H9 (cell line): ENCODE measurements around the gene MEPCE. TPM values are rescaled to one million over a fixed set of nuclear protein-coding genes. Genes with fewer than 3 reads are reported as not detected.
A peak's percentile ranks its signal among the peaks of the same experiment; 100 is the strongest.

Experiments used
- DNase-seq: peaks from one replicate; pipeline ENCODE4 v3.0.0-alpha.2; 2017
- H2AFZ ChIP-seq: one replicate; pipeline ENCODE4 v1.6.1; 2013; ENCODE audit warnings: mild to moderate bottlenecking, low read length, control low read depth, moderate library complexity
- H2AK5ac ChIP-seq: 2 replicates; pipeline ENCODE4 v1.6.1; 2013; ENCODE audit warnings: low read length, control low read depth, mixed read lengths; ENCODE audit not compliant: insufficient read length
- H2BK120ac ChIP-seq: one replicate; pipeline ENCODE4 v1.6.1; 2013; ENCODE audit warnings: low read depth, mild to moderate bottlenecking, low read length, control low read depth, inconsistent platforms; ENCODE audit not compliant: poor library complexity, severe bottlenecking
- H2BK12ac ChIP-seq: 2 replicates; pipeline ENCODE4 v1.6.1; 2013; ENCODE audit warnings: low read length, control low read depth, mixed read lengths, low read depth; ENCODE audit not compliant: insufficient read length
- H2BK15ac ChIP-seq: 2 replicates; pipeline ENCODE4 v1.6.1; 2013; ENCODE audit warnings: low read depth, low read length, control low read depth
- H2BK20ac ChIP-seq: one replicate; pipeline ENCODE4 v1.6.1; 2013; ENCODE audit warnings: low read depth, mild to moderate bottlenecking, low read length, control low read depth, inconsistent platforms; ENCODE audit not compliant: poor library complexity, severe bottlenecking
- H2BK5ac ChIP-seq: 2 replicates; pipeline ENCODE4 v1.6.1; 2013; ENCODE audit warnings: low read length, control low read depth, mixed read lengths; ENCODE audit not compliant: insufficient read length
- H3K14ac ChIP-seq: 2 replicates; pipeline ENCODE4 v1.6.1; 2013; ENCODE audit warnings: low read length, control low read depth; ENCODE audit not compliant: insufficient read depth
- H3K18ac ChIP-seq: 2 replicates; pipeline ENCODE4 v1.6.1; 2013; ENCODE audit warnings: low read depth, mild to moderate bottlenecking, mixed read lengths, low read length, control low read depth; ENCODE audit not compliant: insufficient read length
- H3K23ac ChIP-seq: 2 replicates; pipeline ENCODE4 v1.6.1; 2013; ENCODE audit warnings: low read length, control low read depth, mixed read lengths, low read depth; ENCODE audit not compliant: insufficient read length
- H3K23me2 ChIP-seq: 2 replicates; pipeline ENCODE4 v1.6.1; 2013; ENCODE audit warnings: low read depth, mild to moderate bottlenecking, mixed read lengths, low read length, control low read depth; ENCODE audit not compliant: insufficient read length, poor library complexity, severe bottlenecking
- H3K27ac ChIP-seq: 2 replicates; pipeline ENCODE4 v1.5.1; 2013; ENCODE audit warnings: low read length, control low read depth, mixed read lengths, low read depth; ENCODE audit not compliant: insufficient read length
- H3K27me3 ChIP-seq: 2 replicates; pipeline ENCODE4 v1.6.1; 2013; ENCODE audit warnings: low read length, control low read depth, inconsistent platforms; ENCODE audit not compliant: insufficient read depth
- H3K4ac ChIP-seq: 2 replicates; pipeline ENCODE4 v1.6.1; 2013; ENCODE audit warnings: low read depth, mild to moderate bottlenecking, control low read depth, inconsistent platforms, low read length, moderate library complexity
- H3K4me1 ChIP-seq: 2 replicates; pipeline ENCODE4 v1.6.1; 2013; ENCODE audit warnings: low read length, control low read depth, inconsistent platforms; ENCODE audit not compliant: insufficient read depth
- H3K4me2 ChIP-seq: 2 replicates; pipeline ENCODE4 v1.6.1; 2013; ENCODE audit warnings: low read length, control low read depth, mixed read lengths; ENCODE audit not compliant: insufficient read length, insufficient read depth
- H3K56ac ChIP-seq: 2 replicates; pipeline ENCODE4 v1.6.1; 2013; ENCODE audit warnings: low read depth, mild to moderate bottlenecking, mixed read lengths, low read length, control low read depth; ENCODE audit not compliant: insufficient read length
- H3K79me1 ChIP-seq: 2 replicates; pipeline ENCODE4 v1.6.1; 2013; ENCODE audit warnings: low read depth, mild to moderate bottlenecking, moderate library complexity, low read length, control low read depth, inconsistent platforms; ENCODE audit not compliant: insufficient read depth, poor library complexity, severe bottlenecking
- H3K79me2 ChIP-seq: 2 replicates; pipeline ENCODE4 v1.6.1; 2013; ENCODE audit warnings: low read length, control low read depth, inconsistent platforms; ENCODE audit not compliant: insufficient read depth
- H3K9ac ChIP-seq: 2 replicates; pipeline ENCODE4 v1.6.1; 2013; ENCODE audit warnings: low read length, control low read depth, mixed read lengths; ENCODE audit not compliant: insufficient read length; ENCODE audit errors: extremely low read depth
- H3K9me3 ChIP-seq: one replicate; pipeline ENCODE4 v1.6.1; 2013; ENCODE audit warnings: low read depth, low read length, inconsistent platforms; ENCODE audit not compliant: control insufficient read depth
- H3T11ph ChIP-seq: one replicate; pipeline ENCODE4 v1.6.1; 2013; ENCODE audit warnings: mild to moderate bottlenecking, low read length, control low read depth, inconsistent platforms
- H4K20me1 ChIP-seq: one replicate; pipeline ENCODE4 v1.6.1; 2013; ENCODE audit not compliant: control insufficient read depth, insufficient read length, insufficient read depth
- H4K5ac ChIP-seq: 2 replicates; pipeline ENCODE4 v1.6.1; 2013; ENCODE audit warnings: low read depth, mild to moderate bottlenecking, mixed read lengths, low read length, control low read depth; ENCODE audit not compliant: insufficient read length
- H4K8ac ChIP-seq: replicated peaks from 2 replicates; pipeline ENCODE4 v1.6.1; 2013; ENCODE audit warnings: low read length, control low read depth, mixed read lengths, low read depth; ENCODE audit not compliant: insufficient read length
- H4K91ac ChIP-seq: 2 replicates; pipeline ENCODE4 v1.6.1; 2013; ENCODE audit warnings: low read depth, mild to moderate bottlenecking, moderate library complexity, mixed read lengths, low read length, control low read depth; ENCODE audit not compliant: insufficient read length
- H3K27ac Mint-ChIP-seq, 3 experiments: 2 replicates in 2 of 3; 3 replicates in 1 of 3; pipeline ENCODE4 v1.8.0; 2020 to 2021; ENCODE audit warnings: mixed read lengths in 3 of 3, mild to moderate bottlenecking in 1 of 3, moderate library complexity in 1 of 3
- H3K27me3 Mint-ChIP-seq: 2 replicates; pipeline ENCODE4 v1.8.0; 2021; ENCODE audit warnings: low read depth, mild to moderate bottlenecking, moderate library complexity, mixed read lengths
- H3K36me3 Mint-ChIP-seq, 3 experiments: 2 replicates in 2 of 3; 3 replicates in 1 of 3; pipeline ENCODE4 v1.8.0; 2020 to 2021; ENCODE audit warnings: low read depth in 3 of 3, mixed read lengths in 3 of 3; ENCODE audit not compliant: insufficient read depth in 1 of 3
- H3K4me1 Mint-ChIP-seq, 2 experiments: 2 replicates each; pipeline ENCODE4 v1.8.0; 2020; ENCODE audit warnings: mixed read lengths in 2 of 2
- H3K4me3 Mint-ChIP-seq, 2 experiments: 2 replicates in 1 of 2; 3 replicates in 1 of 2; pipeline ENCODE4 v1.8.0; 2020 to 2021; ENCODE audit warnings: mild to moderate bottlenecking in 2 of 2, mixed read lengths in 2 of 2, moderate library complexity in 1 of 2
- H3K9me3 Mint-ChIP-seq, 2 experiments: 2 replicates in 1 of 2; 3 replicates in 1 of 2; pipeline ENCODE4 v1.8.0; 2020; ENCODE audit warnings: mild to moderate bottlenecking in 2 of 2, mixed read lengths in 2 of 2, moderate library complexity in 1 of 2
- WGBS: extraction: QIAGEN DNeasy Blood & Tissue Kit; methylation state at CpG from one replicate; pipeline ENCODE4 v1.1.7; 2013; ENCODE audit warnings: missing lambda C conversion rate, low lambda C conversion rate, mixed read lengths; ENCODE audit not compliant: insufficient read length; ENCODE audit errors: extremely low coverage; 5-methylcytosine and 5-hydroxymethylcytosine counted together
- total RNA-seq: library from RNA; stranded (reverse); gene quantifications from 2 replicates; pipeline ENCODE4 v1.2.1, GENCODE V29; 2021
- TF ChIP-seq, protein P1 (sequence below): fragments of 200-600 bp; sonication (generic); conservative IDR thresholded peaks from 3 replicates; pipeline ENCODE4 v1.8.0; 2021; ENCODE audit warnings: antibody characterized with exemption, mild to moderate bottlenecking

The MEPCE gene
- total RNA-seq, 1 experiment from 2014 or later, result 68.0 TPM

DNA sequence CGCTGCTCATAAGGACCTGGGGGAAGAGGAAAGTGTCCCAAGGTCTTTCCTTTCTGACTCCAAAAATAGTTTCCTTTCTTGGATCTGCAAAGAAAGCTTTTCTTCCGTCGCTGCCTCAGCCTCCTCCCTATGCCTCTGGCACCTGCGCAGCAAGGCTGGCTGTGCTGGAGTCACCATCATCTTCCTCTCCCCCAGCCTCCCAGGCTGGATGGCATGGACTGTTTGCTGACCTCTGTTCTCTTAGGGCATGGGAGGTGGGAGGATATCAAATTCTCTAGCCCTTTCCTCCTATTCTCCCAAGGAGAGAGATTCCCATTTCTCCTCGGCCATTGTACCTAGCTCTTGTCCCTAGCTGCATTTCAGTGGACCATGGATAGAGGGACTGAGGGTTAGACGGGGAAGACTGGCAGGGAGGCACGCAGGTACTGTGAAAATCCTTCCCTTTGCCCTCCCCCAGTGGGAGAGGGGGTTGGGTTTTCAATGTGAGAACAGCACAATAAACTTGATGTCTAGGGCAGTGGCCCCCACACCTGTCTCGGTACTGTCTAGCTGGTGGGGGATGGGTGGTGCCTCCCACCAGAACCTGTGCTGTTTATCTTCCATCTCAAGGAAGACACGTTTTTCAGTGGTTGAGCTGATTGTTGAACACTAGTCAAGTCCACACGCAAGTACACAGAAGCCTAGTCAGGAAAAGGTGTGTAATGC lies 4.1 kb downstream of the MEPCE start:
- Mint-ChIP-seq H3K27ac (peak overlapping the region; percentile 79 to 95 (median 89); a peak in 4 of 7 replicates), H3K4me3 (peak overlapping the region; percentile 87 to 96; a peak in 4 of 5 replicates), H3K4me1 (peaks cover 45 to 46% of the 10 kb centered on the region in 2 experiments), H3K36me3 (peaks cover 37 to 57% (median 40%) of the 10 kb centered on the region in 3 experiments), H3K9me3 (peaks cover 0 to 5% of the 10 kb centered on the region in 2 experiments; a peak in 1 of 5 replicates), H3K27me3 (peaks cover 9% of the 10 kb centered on the region)
- Histone ChIP-seq H3K23ac (no peak overlapping the region), H2AFZ (no peak overlapping the region), H3K4me2 (no peak overlapping the region), H3K9ac (no peak overlapping the region), H2BK20ac (no peak overlapping the region), H2BK12ac (no peak overlapping the region), H2BK15ac (no peak overlapping the region), H3K79me1 (peaks cover 3% of the 10 kb centered on the region), H3K18ac (no peak overlapping the region), H2AK5ac (no peak overlapping the region), H3K4ac (no peak overlapping the region), H3T11ph (no peak overlapping the region), H2BK120ac (no peak overlapping the region), H4K91ac (no peak overlapping the region), H3K9me3 (no peaks in the 10 kb centered on the region), H4K8ac (no peak overlapping the region), H3K27ac (no peak overlapping the region), H4K20me1 (no peaks in the 10 kb centered on the region), H3K56ac (no peak overlapping the region), H4K5ac (no peak overlapping the region), H3K23me2 (peaks cover 11% of the 10 kb centered on the region), H3K4me1 (no peaks in the 10 kb centered on the region), H3K14ac (no peak overlapping the region), H3K79me2 (no peaks in the 10 kb centered on the region; the same call in 1 of the 2 replicates), H2BK5ac (no peak overlapping the region), H3K27me3 (no peaks in the 10 kb centered on the region)
- no CpG with 5 or more reads among the region's 10 CpGs for WGBS
- DNase-seq, result no peak
- TF ChIP-seq, protein P1, sequence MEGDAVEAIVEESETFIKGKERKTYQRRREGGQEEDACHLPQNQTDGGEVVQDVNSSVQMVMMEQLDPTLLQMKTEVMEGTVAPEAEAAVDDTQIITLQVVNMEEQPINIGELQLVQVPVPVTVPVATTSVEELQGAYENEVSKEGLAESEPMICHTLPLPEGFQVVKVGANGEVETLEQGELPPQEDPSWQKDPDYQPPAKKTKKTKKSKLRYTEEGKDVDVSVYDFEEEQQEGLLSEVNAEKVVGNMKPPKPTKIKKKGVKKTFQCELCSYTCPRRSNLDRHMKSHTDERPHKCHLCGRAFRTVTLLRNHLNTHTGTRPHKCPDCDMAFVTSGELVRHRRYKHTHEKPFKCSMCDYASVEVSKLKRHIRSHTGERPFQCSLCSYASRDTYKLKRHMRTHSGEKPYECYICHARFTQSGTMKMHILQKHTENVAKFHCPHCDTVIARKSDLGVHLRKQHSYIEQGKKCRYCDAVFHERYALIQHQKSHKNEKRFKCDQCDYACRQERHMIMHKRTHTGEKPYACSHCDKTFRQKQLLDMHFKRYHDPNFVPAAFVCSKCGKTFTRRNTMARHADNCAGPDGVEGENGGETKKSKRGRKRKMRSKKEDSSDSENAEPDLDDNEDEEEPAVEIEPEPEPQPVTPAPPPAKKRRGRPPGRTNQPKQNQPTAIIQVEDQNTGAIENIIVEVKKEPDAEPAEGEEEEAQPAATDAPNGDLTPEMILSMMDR, result no peak
